OCI-LY3 (cell line): ENCODE results near the gene LOXHD1.

Experiments
- EZH2phosphoT487 ChIP-seq: fragments of 200-600 bp; shearing (Covaris generic); IDR thresholded peaks from 2 replicates; pipeline ENCODE4 v1.6.1; 2018; ENCODE audit warnings: antibody characterized with exemption, mixed run types, low read depth
- TF ChIP-seq, protein P1 (sequence below): fragments of 200-600, 300-600 bp; sonication (generic); IDR thresholded peaks from 2 replicates; pipeline ENCODE4 v1.5.1; 2014; ENCODE audit warnings: antibody characterized with exemption, low read length, low read depth

GRCh38 chr18:46554406-46555080 is 102.5 kb downstream of the LOXHD1 start:
- TF ChIP-seq, protein P1, sequence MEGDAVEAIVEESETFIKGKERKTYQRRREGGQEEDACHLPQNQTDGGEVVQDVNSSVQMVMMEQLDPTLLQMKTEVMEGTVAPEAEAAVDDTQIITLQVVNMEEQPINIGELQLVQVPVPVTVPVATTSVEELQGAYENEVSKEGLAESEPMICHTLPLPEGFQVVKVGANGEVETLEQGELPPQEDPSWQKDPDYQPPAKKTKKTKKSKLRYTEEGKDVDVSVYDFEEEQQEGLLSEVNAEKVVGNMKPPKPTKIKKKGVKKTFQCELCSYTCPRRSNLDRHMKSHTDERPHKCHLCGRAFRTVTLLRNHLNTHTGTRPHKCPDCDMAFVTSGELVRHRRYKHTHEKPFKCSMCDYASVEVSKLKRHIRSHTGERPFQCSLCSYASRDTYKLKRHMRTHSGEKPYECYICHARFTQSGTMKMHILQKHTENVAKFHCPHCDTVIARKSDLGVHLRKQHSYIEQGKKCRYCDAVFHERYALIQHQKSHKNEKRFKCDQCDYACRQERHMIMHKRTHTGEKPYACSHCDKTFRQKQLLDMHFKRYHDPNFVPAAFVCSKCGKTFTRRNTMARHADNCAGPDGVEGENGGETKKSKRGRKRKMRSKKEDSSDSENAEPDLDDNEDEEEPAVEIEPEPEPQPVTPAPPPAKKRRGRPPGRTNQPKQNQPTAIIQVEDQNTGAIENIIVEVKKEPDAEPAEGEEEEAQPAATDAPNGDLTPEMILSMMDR = no peak
- no peak for TF ChIP-seq EZH2phosphoT487
